PFSK-1 (cell line): ENCODE measurements around the gene C22orf15.

Source experiments
- FOXP2 ChIP-seq: optimal IDR thresholded peaks from 2 replicates; pipeline ENCODE3; 2011; ENCODE audit warnings: borderline replicate concordance, control low read depth, inconsistent platforms; ENCODE audit not compliant: insufficient read depth; ENCODE audit errors: extremely low read length, extremely low read depth
- POLR2AphosphoS5 ChIP-seq: IDR thresholded peaks from 2 replicates; pipeline ENCODE4 v1.6.1; 2012; ENCODE audit warnings: low read depth, mild to moderate bottlenecking, control low read depth, low read length, moderate library complexity
- REST ChIP-seq, 2 experiments: IDR thresholded peaks; 2 replicates each; pipeline versions ENCODE4 v1.6.1 to v1.8.0; 2011 to 2012; ENCODE audit warnings: low read depth in 2 of 2, low read length in 2 of 2, control low read depth in 1 of 2, inconsistent platforms in 1 of 2, mild to moderate bottlenecking in 1 of 2, moderate library complexity in 1 of 2; ENCODE audit not compliant: insufficient read depth in 1 of 2
- SIN3A ChIP-seq: IDR thresholded peaks from 2 replicates; pipeline ENCODE4 v1.6.1; 2012; ENCODE audit warnings: mild to moderate bottlenecking, low read length, moderate library complexity, borderline replicate concordance; ENCODE audit not compliant: insufficient read depth
- TAF1 ChIP-seq: IDR thresholded peaks from 2 replicates; pipeline ENCODE4 v1.6.1; 2012; ENCODE audit warnings: low read length, control low read depth, borderline replicate concordance; ENCODE audit not compliant: insufficient read depth

The C22orf15 gene

GRCh38 chr22:23791738-23792645 lies 29.2 kb downstream of the C22orf15 start:
- TF ChIP-seq TAF1: no peak
- no peak for TF ChIP-seq REST (IDR thresholded peaks at IDR 0.05; ENCODE audit: insufficient read depth in 1 of 2, low read depth in 2 of 2, low read length in 2 of 2)
- TF ChIP-seq POLR2AphosphoS5: no peak
- TF ChIP-seq SIN3A: no peak
- no peak for TF ChIP-seq FOXP2

GRCh38 chr22:23793326-23793725 lies 30.5 kb downstream of the C22orf15 start:
- TF ChIP-seq FOXP2: no peak

DNA sequence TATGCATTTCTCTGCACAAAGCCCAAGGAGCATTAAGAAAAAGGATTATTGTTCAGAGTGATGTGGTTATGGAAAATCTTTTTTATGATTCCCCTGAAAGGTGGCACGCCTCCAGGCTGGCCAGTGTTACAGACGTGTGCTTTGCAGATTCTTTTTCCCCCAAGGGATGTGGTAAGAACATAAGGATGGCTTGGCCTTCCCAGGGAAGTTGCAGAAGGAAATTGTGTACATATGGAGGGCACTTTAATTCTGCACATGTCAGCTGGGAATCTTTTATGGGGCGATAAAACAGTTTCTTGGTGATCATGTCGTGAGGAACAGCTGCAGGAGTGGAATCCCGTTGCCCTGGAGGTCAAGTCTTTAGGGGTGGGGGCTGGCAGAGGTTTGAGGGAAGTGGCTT lies 33.7 kb downstream of the C22orf15 start:
- TF ChIP-seq POLR2AphosphoS5: no peak
- TF ChIP-seq TAF1: no peak
- TF ChIP-seq SIN3A: no peak
- no peak for TF ChIP-seq REST (IDR thresholded peaks at IDR 0.05; ENCODE audit: insufficient read depth in 1 of 2, low read depth in 2 of 2, low read length in 2 of 2)
- TF ChIP-seq FOXP2: no peak

DNA sequence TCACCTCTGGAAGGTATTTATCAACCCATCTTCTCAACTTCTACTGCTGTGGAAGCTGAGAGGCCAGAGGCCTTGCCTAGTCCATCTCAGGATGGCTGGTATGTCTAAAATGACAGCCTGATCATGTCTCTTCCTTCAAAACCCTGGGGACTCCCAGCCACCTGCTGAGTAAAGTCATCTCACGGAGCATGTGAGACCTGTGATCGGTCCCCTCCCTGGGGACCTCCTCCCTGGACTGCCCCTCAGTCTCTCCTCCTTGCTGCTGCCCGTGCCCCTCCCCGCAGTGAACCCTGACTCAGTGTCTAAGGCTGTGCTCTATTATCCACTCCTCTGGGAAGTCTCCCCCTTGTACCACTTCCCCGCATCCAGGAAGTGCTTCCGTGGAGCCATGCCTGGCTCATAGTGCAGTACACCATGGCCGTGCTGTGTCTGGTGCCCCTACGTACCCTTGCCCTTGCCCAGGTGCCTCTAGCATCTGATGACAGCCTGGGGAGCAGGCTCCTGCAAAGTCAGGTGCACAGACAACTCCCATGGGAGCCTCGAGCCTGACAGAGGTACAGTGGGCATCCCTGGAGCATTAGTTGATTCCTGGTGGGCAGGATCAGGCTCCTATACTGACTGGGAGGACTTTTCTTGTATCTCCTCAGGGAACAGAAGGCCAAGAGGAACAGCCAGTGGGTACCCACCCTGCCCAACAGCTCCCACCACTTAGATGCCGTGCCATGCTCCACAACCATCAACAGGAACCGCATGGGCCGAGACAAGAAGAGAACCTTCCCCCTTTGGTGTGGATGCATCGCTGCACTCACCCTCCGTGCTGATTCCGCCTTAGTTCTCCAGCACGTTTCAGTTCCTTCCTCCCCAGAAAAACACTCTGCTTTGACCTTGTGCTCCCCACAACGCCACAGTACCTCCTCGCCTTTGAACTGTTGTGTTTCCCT lies 37.8 kb downstream of the C22orf15 start:
- TF ChIP-seq POLR2AphosphoS5 (no peak), REST (IDR thresholded peaks at IDR 0.05; ENCODE audit: insufficient read depth in 1 of 2, low read depth in 2 of 2, low read length in 2 of 2) (no peak), TAF1 (no peak), FOXP2 (no peak), SIN3A (no peak)

DNA sequence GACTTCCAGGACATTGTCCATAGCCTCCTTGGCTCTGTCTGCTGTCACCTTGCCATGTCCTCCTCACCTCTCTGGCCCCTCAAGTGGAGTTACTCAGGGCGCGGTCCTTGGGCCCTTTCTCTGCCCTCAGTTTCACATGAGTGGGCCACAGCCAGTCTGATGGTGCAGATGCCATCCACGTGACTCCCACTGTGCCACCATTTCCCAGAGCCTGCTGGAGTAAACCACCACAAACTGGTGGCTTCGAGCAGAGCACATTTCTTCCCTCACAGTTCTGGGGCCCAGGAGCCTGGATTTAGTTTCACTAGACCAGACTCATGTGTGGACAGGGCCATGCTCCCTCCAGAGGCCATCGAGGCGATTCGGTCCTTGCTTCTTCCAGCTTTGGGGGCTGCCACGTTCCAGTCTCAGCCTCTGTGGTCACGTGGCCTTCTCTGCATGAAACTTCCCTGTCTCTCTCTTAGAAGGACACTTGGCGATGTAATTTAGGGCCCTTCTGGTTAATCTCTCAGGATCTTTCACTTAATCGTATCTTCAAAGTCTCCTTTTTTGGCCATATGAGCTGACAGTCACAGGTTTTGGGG lies 38.5 kb downstream of the C22orf15 start:
- TF ChIP-seq TAF1 (no peak), POLR2AphosphoS5 (no peak), FOXP2 (no peak), SIN3A (no peak), REST (IDR thresholded peaks at IDR 0.05; ENCODE audit: insufficient read depth in 1 of 2, low read depth in 2 of 2, low read length in 2 of 2) (no peak)
